HAP-1 (cell line): ENCODE measurements around the gene SUFU.

Experiments
- DNase-seq, 2 experiments: peaks; one replicate each; pipeline ENCODE4 v3.0.0-alpha.2; 2016 to 2020; ENCODE audit warnings: low spot score in 2 of 2
- H3K27me3 ChIP-seq: fragments of 250-450 bp; sonication (Bioruptor Pico); 2 replicates; pipeline ENCODE4 v1.5.1; 2020; ENCODE audit warnings: low read depth, mild to moderate bottlenecking, moderate library complexity
- H3K36me3 ChIP-seq: fragments of 250-450 bp; sonication (Bioruptor Pico); replicated peaks from 2 replicates; pipeline ENCODE4 v1.5.1; 2020; ENCODE audit warnings: mild to moderate bottlenecking
- H3K4me1 ChIP-seq: fragments of 250-450 bp; sonication (Bioruptor Pico); 2 replicates; pipeline ENCODE4 v1.5.1; 2020; ENCODE audit warnings: mild to moderate bottlenecking
- H3K4me3 ChIP-seq: fragments of 250-450 bp; sonication (Bioruptor Pico); 2 replicates; pipeline ENCODE4 v1.5.1; 2020; ENCODE audit warnings: mild to moderate bottlenecking, moderate library complexity
- H3K9me3 ChIP-seq: fragments of 250-450 bp; sonication (Bioruptor Pico); 2 replicates; pipeline ENCODE4 v1.5.1; 2020; ENCODE audit warnings: mild to moderate bottlenecking, moderate library complexity
- in situ Hi-C: fragments of 300-500 bp; cut with MboI; formaldehyde crosslinking; loops from 3 replicates; pipeline ENCODE4 v1.14.3; 2020; ENCODE audit warnings: low sequenced_read_pairs, inconsistent platforms, mixed read lengths

Gene SUFU

DNA sequence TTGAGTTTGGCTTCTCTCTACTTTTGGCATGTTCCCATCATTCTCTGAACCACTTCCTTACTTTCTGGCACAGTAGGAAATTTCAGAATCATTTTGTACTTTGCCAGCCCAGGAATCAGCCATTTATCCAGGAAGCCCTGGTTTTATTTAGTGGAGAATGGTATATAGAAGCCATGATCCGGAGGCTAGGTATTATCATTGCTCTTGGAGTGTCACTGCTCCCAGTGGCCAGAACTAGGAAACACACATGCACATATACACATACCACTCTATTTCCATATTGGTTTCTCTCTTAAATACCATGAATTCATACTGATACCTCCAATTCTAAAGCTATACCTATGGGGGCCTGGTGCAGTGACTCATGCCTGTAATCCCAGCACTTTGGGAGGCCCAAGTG is 36.3 kb downstream of the SUFU start:
- Histone ChIP-seq H3K27me3 (no peaks in the 10 kb centered on the region), H3K36me3 (no peaks in the 10 kb centered on the region; the same call in 1 of the 2 replicates), H3K4me1 (no peaks in the 10 kb centered on the region), H3K9me3 (no peaks in the 10 kb centered on the region), H3K4me3 (no peak overlapping the region)
- peak in 1 of 2 experiments; percentile 13 for DNase-seq
- in situ Hi-C loops = no loop called here

DNA sequence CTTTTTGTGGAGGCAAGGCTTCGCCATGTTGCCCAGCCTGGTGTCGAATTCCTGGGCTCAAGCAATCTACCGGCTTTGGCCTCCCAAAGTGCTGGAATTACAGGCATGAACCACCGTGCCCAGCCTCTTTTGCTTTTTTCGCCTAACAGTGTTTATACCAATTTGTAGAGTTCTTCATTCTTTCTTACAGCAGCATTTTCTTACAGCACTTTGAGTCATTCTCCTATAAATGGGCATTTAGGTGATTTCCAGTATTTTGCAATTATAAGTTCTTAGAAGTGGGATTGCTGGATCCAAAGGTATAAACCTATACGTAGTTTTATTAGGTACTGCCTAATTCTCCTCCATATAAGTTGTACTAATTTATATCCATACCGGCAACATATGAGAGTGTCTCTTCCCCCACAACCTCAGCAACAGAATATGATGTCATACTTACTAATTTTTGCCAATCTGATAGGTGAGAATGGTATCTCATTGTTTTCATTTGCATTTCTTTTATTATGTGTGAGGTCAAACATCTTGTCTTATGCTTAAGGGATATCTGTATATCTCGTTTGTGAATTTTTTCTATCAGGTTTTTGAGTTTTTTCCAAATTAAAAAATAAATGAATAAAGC is 39.1 kb downstream of the SUFU start:
- H3K36me3 ChIP-seq = no peaks in the 10 kb centered on the region; the same call in 1 of the 2 replicates
- DNase-seq = no peak
- H3K27me3 ChIP-seq = no peaks in the 10 kb centered on the region
- in situ Hi-C loops = no loop called here
- no peaks in the 10 kb centered on the region for H3K9me3 ChIP-seq
- H3K4me3 ChIP-seq = no peak overlapping the region
- no peaks in the 10 kb centered on the region for H3K4me1 ChIP-seq

DNA sequence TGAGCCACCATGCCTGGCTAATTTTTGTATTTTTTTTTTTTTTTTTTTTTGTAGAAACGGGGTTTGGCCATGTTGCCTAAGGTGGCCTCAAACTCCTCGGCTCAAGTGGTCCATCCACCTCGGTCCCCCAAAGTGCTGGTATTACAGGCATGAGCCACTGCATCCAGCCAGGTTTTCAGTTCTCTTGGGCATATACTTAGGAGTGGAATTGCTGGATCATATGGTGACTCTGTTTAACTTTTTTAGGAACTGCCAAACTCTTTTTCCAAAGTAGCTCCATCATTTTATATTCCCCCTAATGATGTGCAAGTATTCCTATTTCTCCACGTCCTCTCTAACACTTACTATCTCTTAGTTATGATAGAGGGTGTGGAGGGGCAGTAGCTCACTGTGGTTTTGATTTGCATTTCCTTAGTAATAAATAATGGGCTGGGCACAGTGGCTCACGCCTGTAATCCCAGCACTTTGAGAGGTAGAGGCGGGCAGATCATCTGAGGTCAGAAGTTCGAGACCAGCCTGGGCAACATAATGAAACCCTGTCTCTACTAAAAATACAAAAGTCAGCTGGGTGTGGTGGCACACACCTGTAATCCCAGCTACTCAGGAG is 41.6 kb downstream of the SUFU start:
- Histone ChIP-seq H3K4me3 (no peak overlapping the region), H3K36me3 (peaks cover 7% of the 10 kb centered on the region; the same call in 1 of the 2 replicates), H3K4me1 (no peaks in the 10 kb centered on the region), H3K9me3 (no peaks in the 10 kb centered on the region), H3K27me3 (no peaks in the 10 kb centered on the region)
- DNase-seq = no peak
- in situ Hi-C loops = no loop called here

DNA sequence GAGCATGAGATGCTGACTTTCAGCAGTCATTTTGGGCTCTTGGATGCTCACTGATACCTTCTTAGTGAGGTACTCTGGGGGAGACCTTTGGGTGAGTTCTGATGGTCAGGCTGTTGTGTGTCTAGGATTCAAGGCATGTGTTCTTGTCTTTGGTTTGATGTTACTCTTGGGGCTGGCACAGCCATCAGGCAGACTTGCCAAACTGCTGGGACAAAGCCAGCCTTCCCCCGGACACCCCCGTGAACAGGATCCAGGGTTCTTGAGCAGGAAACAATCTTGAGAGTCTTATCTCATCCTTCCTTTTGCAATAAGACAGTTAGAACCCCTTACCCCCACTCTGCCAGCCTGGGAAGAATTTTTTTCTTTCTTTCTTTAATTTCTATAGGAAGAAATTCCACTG is 42.2 kb downstream of the SUFU start:
- Histone ChIP-seq H3K36me3 (peaks cover 9% of the 10 kb centered on the region; the same call in 1 of the 2 replicates), H3K9me3 (no peaks in the 10 kb centered on the region), H3K4me1 (no peaks in the 10 kb centered on the region), H3K4me3 (no peak overlapping the region), H3K27me3 (no peaks in the 10 kb centered on the region)
- in situ Hi-C loops = no loop called here
- no peak for DNase-seq

DNA sequence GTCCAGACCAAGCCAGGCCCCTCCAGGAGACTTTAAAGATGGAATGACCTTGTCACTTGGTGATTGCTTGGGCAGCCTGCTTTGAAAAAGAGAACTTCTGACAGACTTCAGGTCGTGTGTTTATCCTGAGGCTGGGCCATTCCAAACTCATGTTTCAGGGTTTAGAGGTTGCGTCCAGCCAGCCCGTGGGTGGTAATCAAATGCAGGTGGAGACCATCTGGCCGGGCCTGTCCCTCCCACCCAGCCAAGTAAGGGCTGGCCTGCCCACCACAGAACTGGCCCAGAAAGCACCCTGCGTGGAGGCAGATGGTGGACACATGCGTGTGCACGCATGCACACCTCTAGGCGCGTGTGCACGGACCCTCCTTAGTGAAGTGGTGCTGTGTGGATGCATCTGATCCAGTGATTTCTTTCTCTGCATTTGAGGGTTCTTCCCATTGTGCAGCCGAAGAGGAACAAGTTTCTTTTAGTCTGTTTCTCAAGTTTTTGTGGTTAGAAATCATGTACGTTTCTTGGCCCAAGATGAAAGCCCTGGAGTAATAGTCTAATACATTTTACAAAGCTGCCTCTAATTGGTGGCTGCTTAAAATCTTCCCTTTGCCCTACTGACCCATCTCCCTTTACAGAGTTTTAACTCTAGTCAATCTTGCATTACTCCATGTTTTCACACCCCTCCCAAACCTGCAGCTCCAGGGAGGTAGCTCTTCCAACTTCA is 43.0 kb downstream of the SUFU start:
- in situ Hi-C loops = no loop called here
- no peaks in the 10 kb centered on the region for H3K27me3 ChIP-seq
- H3K4me3 ChIP-seq = no peak overlapping the region
- H3K4me1 ChIP-seq = no peaks in the 10 kb centered on the region
- DNase-seq = no peak
- H3K36me3 ChIP-seq = peaks cover 12% of the 10 kb centered on the region; the same call in 1 of the 2 replicates
- no peaks in the 10 kb centered on the region for H3K9me3 ChIP-seq

DNA sequence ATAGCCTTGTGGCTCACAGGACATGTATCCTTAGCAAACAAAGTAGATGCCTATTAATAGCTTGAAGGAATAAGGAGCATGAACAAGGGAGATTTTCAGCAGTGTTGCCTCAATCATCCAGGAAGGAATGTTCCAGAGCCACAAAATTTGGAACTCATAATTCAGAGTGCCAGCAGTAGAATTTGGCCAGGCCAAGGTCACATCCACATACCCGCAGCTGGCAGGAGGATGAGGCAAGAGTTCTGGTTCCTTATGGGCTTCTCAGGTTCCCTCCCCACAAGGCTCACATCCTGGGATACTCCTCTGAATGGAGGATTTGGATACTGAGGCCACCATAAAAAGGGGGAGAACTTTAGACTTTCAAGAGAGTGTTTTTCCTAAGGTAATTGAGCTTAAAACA is 45.8 kb downstream of the SUFU start:
- no peaks in the 10 kb centered on the region for H3K9me3 ChIP-seq
- no peaks in the 10 kb centered on the region for H3K4me1 ChIP-seq
- in situ Hi-C loops = no loop called here
- peaks cover 12% of the 10 kb centered on the region; the same call in 1 of the 2 replicates for H3K36me3 ChIP-seq
- no peak for DNase-seq
- H3K27me3 ChIP-seq = no peaks in the 10 kb centered on the region
- no peak overlapping the region for H3K4me3 ChIP-seq

DNA sequence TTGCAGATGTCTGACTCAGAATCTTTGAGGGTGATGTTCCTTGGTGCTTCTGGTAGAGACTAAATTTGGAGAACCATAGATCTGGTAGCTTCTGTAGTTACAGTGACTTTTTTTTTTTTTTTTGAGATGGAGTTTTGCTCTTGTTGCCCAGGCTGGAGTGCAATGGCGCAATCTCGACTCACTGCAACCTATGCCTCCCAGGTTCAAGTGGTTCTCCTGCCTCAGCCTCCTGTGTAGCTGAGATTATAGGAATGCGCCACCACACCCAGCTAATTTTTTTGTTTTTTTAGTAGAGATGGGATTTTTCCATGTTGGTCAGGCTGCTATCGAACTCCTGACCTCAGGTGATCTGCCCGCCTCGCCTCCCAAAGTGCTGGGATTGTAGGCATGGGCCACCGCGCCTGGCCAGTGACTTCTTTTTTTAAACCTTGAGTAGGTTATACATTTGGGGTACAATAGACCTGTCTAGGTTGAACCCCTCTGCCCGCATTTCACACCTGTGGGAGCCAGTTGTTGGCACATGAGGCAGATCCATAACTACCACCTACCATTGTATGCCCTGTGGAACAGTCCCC is 47.0 kb downstream of the SUFU start:
- no peak overlapping the region for H3K4me3 ChIP-seq
- H3K27me3 ChIP-seq = no peaks in the 10 kb centered on the region
- H3K9me3 ChIP-seq = no peaks in the 10 kb centered on the region
- no peaks in the 10 kb centered on the region for H3K4me1 ChIP-seq
- H3K36me3 ChIP-seq = peaks cover 12% of the 10 kb centered on the region; the same call in 1 of the 2 replicates
- no peak for DNase-seq
- in situ Hi-C loops = no loop called here

DNA sequence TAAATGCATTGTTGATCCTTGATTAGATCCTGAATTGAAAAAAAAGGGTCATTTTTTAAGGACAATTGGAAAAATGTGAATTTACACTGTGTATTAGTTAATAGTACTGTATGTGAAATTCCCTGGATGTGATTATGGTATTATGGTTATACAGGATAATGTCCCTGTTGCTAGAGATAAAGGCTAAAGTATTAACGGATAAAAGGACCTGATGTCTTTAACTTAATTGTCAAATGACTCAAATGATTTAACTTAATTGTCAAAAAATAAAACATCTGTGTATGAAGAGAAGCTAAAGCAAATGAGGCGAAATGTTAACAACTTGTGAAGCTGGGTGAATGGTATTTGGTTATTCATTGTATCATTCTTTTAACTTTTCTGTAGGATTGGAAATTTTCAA is 48.8 kb downstream of the SUFU start:
- H3K9me3 ChIP-seq = no peaks in the 10 kb centered on the region
- DNase-seq = no peak
- peaks cover 12% of the 10 kb centered on the region; the same call in 1 of the 2 replicates for H3K36me3 ChIP-seq
- no peaks in the 10 kb centered on the region for H3K27me3 ChIP-seq
- in situ Hi-C loops = no loop called here
- no peaks in the 10 kb centered on the region for H3K4me1 ChIP-seq
- no peak overlapping the region for H3K4me3 ChIP-seq

DNA sequence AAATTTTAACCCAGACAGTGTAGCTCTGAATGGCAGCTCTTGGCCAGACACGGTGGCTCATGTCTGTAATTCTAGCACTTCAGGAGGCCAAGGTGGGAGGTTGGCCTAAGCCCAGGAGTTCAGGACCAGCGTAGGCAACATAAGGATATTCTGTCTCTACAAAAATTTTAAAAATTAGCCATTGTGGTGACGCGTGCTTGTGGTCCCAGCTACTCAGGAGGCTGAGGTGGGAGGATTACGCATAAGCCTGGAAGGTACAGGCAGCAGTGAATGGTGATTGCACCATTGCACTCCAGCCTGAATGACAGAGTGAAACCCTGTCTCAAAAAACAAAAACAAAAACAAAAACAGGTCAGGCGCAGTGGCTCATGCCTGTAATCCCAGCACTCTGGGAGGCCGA is 50.0 kb downstream of the SUFU start:
- Histone ChIP-seq H3K4me1 (no peaks in the 10 kb centered on the region), H3K27me3 (no peaks in the 10 kb centered on the region), H3K9me3 (no peaks in the 10 kb centered on the region), H3K36me3 (peaks cover 12% of the 10 kb centered on the region; the same call in 1 of the 2 replicates), H3K4me3 (no peak overlapping the region)
- DNase-seq = no peak
- in situ Hi-C loops = no loop called here

DNA sequence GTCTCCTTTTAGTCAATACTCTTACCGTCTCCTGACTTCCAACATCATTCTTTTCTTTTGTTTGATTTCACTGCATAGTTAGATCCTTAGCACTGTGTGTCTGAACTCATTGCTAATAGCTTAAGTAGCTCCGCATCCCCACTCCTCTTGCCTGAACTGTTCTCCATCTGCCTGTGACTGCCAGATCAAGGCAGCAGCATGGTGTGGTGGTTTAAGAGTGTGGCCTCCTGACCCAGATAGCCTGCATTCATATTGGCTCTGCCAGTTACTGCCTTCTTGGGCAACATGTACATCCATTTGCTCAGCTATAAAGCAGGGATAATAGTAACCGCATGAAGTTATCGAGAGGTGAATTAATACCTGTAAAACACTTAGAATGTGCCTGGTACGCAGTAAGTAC is 50.8 kb downstream of the SUFU start:
- H3K36me3 ChIP-seq = peaks cover 12% of the 10 kb centered on the region; the same call in 1 of the 2 replicates
- DNase-seq = no peak
- H3K4me3 ChIP-seq = no peak overlapping the region
- in situ Hi-C loops = no loop called here
- H3K4me1 ChIP-seq = no peaks in the 10 kb centered on the region
- H3K9me3 ChIP-seq = no peaks in the 10 kb centered on the region
- H3K27me3 ChIP-seq = no peaks in the 10 kb centered on the region

DNA sequence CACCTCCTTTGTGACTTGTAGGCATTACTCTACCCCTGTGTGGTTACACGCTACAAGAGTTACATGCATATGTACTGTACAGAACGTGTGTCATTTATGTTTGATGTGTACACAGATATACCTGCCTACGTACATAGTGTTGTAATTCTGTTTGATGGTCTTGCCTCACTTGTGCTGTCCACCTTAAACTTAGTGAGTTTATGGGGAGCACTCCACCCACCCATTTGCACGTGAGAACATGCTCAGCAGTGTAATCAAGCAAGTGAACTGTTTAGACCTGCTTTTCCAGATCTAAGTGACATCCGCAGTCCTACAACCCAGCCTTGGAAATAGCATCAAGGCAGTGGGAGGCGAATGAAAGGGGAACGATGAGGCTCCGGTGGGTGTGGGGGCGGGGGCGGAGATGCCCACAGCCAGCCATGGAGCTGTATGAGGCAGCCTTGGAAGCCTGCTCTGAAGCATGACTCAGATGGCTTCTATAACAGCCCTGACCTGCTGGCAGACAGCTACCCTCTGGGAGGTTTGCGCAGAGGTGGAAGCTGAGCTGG is 52.1 kb downstream of the SUFU start:
- H3K36me3 ChIP-seq = peaks cover 4% of the 10 kb centered on the region; the same call in 1 of the 2 replicates
- in situ Hi-C loops = no loop called here
- H3K9me3 ChIP-seq = no peaks in the 10 kb centered on the region
- no peak for DNase-seq
- H3K4me3 ChIP-seq = no peak overlapping the region
- H3K27me3 ChIP-seq = no peaks in the 10 kb centered on the region
- H3K4me1 ChIP-seq = no peaks in the 10 kb centered on the region

DNA sequence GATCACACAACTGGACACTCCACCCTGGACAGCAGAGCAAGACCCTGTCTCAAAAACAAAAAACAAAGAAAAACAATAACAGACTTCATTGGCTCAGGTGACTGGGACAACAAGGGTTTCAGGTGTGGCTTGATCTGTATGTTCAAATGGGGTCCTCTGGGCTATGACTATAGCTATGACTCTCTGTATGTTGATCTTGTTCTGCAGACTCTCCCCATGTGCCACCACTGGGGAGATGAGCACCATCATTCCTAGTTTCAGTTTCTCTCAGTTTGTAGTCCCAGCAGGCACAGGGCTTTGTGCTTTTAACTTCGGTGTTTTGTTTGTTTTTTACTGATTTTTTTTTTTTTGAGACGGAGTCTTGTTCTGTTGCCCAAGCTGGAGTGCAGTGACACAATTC is 53.8 kb downstream of the SUFU start:
- H3K9me3 ChIP-seq = no peaks in the 10 kb centered on the region

DNA sequence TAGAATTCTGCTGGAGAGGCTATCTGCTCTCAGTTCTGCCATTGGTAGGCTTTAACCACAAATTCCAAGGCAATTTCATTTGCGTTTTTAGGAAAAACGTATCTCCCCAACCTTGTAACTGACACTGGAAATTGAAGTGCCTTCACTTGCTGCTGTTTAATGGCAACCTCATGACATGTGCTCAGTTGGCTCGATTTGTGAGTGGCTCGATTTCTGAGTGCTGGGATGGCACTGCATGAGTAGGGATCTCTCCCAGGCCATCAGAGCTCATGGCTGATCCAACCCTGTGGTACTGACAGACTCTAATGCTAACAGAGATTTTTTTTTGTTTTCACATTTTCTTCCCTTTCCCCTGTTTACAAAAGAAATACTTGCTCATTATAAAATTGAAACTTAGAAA is 56.0 kb downstream of the SUFU start:
- Histone ChIP-seq H3K4me3 (no peak overlapping the region), H3K36me3 (no peaks in the 10 kb centered on the region), H3K9me3 (no peaks in the 10 kb centered on the region), H3K4me1 (no peaks in the 10 kb centered on the region), H3K27me3 (no peaks in the 10 kb centered on the region)
- DNase-seq = no peak
- in situ Hi-C loops = no loop called here

More for the DNA sequence above, 53.8 kb downstream of the SUFU start:
- Histone ChIP-seq H3K4me1 (no peaks in the 10 kb centered on the region), H3K4me3 (no peak overlapping the region), H3K27me3 (no peaks in the 10 kb centered on the region), H3K36me3 (no peaks in the 10 kb centered on the region)
- in situ Hi-C loops = no loop called here
- no peak for DNase-seq
